K562 (cell line): ENCODE measurements around the gene HSPA4. TPM values are rescaled to one million over a fixed set of nuclear protein-coding genes. Genes with fewer than 3 reads are reported as not detected.

Experiments used
- AFF1 ChIP-seq, 2 experiments: fragments of 450-650 bp; IDR thresholded peaks; 2 replicates each; pipeline ENCODE4 v1.6.1; 2018; ENCODE audit warnings: mild to moderate bottlenecking in 2 of 2, low read depth in 1 of 2; ENCODE audit not compliant: partially characterized antibody in 2 of 2
- CCAR2 ChIP-seq: fragments of 200-400 bp; formaldehyde crosslinking; IDR thresholded peaks from 2 replicates; pipeline ENCODE4 v1.6.1; 2017; ENCODE audit warnings: mild to moderate bottlenecking, low read depth, low read length
- CXXC5 ChIP-seq: fragments of 250-450 bp; sonication (Bioruptor Pico); IDR thresholded peaks from 2 replicates; pipeline ENCODE4 v1.8.0; 2022; ENCODE audit warnings: inconsistent platforms, mild to moderate bottlenecking, moderate library complexity
- DEAF1 ChIP-seq: fragments of 450-650 bp; formaldehyde crosslinking; IDR thresholded peaks from 2 replicates; pipeline ENCODE4 v1.4.0; 2020; ENCODE audit warnings: mild to moderate bottlenecking, moderate library complexity
- HNRNPUL1 ChIP-seq: fragments of 200-400 bp; formaldehyde crosslinking; IDR thresholded peaks from 2 replicates; pipeline ENCODE4 v1.6.1; 2017; ENCODE audit warnings: low read length
- KLF10 ChIP-seq: fragments of 250-450 bp; sonication (Bioruptor Pico); IDR thresholded peaks from 2 replicates; pipeline ENCODE4 v1.6.1; 2021; ENCODE audit warnings: matching md5 sums
- KLF16 ChIP-seq: IDR thresholded peaks from 2 replicates; pipeline ENCODE4 v1.6.1; 2016; ENCODE audit warnings: antibody characterized with exemption
- MAFK ChIP-seq: IDR thresholded peaks from 2 replicates; pipeline ENCODE4 v1.6.1; 2011; ENCODE audit warnings: low read length, improper control_type of control experiment
- MBD2 ChIP-seq: sonication (generic); IDR thresholded peaks from 2 replicates; pipeline ENCODE4 v1.6.1; 2016; ENCODE audit warnings: low read depth, borderline replicate concordance
- NBN ChIP-seq: fragments of 450-650 bp; IDR thresholded peaks from 2 replicates; pipeline ENCODE4 v1.6.1; 2016; ENCODE audit warnings: low read depth, mild to moderate bottlenecking
- OTX1 ChIP-seq: fragments of 450-650 bp; formaldehyde crosslinking; IDR thresholded peaks from 2 replicates; pipeline ENCODE4 v1.4.0; 2022; ENCODE audit warnings: mild to moderate bottlenecking
- PPARD ChIP-seq: fragments of 250-450 bp; sonication (Bioruptor Pico); IDR thresholded peaks from 2 replicates; pipeline ENCODE4 v1.8.0; 2022; ENCODE audit warnings: inconsistent platforms, mild to moderate bottlenecking, moderate library complexity
- SMARCA4 ChIP-seq: fragments of 450-650 bp; IDR thresholded peaks from 2 replicates; pipeline ENCODE4 v1.6.1; 2016
- ZBED1 ChIP-seq: IDR thresholded peaks from 2 replicates; pipeline ENCODE4 v1.6.1; 2014
- ZNF124 ChIP-seq: sonication (generic); formaldehyde crosslinking; IDR thresholded peaks from 2 replicates; pipeline ENCODE4 v1.8.1; 2022; ENCODE audit warnings: missing genetic modification reagents
- ZNF592 ChIP-seq: fragments of 450-650 bp; IDR thresholded peaks from 2 replicates; pipeline ENCODE4 v1.6.1; 2017; ENCODE audit warnings: antibody characterized with exemption, mild to moderate bottlenecking
- ZNF707 ChIP-seq: fragments of 250-450 bp; sonication (Bioruptor Pico); conservative IDR thresholded peaks from 2 replicates; pipeline ENCODE4 v1.8.0; 2022; ENCODE audit warnings: inconsistent platforms, mild to moderate bottlenecking, moderate library complexity
- ZNF740 ChIP-seq, 3 experiments: fragments of 200-800 bp in 1 of 3; sonication (Bioruptor generic) in 1 of 3; sonication (generic) in 1 of 3; formaldehyde crosslinking in 1 of 3; IDR thresholded peaks; 2 replicates each; pipeline versions ENCODE4 v1.6.1 to v1.8.0; 2016 to 2022; ENCODE audit warnings: mild to moderate bottlenecking in 2 of 3, missing compliant biosample characterization in 2 of 3, missing genetic modification characterization in 2 of 3, missing genetic modification reagents in 1 of 3
- polyA plus RNA-seq, 8 experiments: library from polyadenylated mRNA; depleted of rRNA in 4 of 8; stranded (reverse) in 5 of 8; unstranded in 3 of 8; fragments of >200 nt; fragmentation: Nextera tagmentation in 2 of 8; fragmentation: Illumina TruSeq in 1 of 8; extraction: Ambion mirVana in 2 of 8; extraction: Trizol in 1 of 8; gene quantifications; 2 replicates each; pipeline versions ENCODE4 v1.2.1 to v1.2.3, GENCODE V29; 2011 to 2014; ENCODE audit warnings: inconsistent platforms in 1 of 8, missing spikeins in 1 of 8
- total RNA-seq, 7 experiments: library from RNA; depleted of rRNA in 6 of 7; stranded (reverse); fragments of >200 nt in 6 of 7; fragmentation: Illumina TruSeq in 2 of 7; extraction: Trizol in 2 of 7; gene quantifications; 2 replicates each; pipeline versions ENCODE4 v1.2.1 to v1.2.3, GENCODE V29; 2011 to 2021; ENCODE audit warnings: low replicate concordance in 1 of 7

The HSPA4 gene
- total and polyA plus RNA-seq, 9 of the 15 experiments (the other 6 are each of a cell fraction or from before 2014, with no cell fraction given): 90.3 to 286 (median 148) TPM

- TF ChIP-seq DEAF1 (CRISPR knock-in tag) (no peak), NBN (no peak), MBD2 (peak; percentile 40; the same call in 1 of the 2 replicates), ZNF592 (0 out of 2 replicates have a peak, but pooled peaks have one; percentile 6), PPARD (CRISPR knock-in tag) (no peak), ZNF707 (CRISPR knock-in tag) (peak; percentile 83), AFF1 (IDR thresholded peaks at IDR 0.05; ENCODE audit: low read depth in 1 of 2, partially characterized antibody in 2 of 2) (peak; percentile 21 to 53), CXXC5 (CRISPR knock-in tag) (peak; percentile 82), KLF16 (no peak), ZNF124 (CRISPR knock-in tag) (no peak), ZNF740 (CRISPR knock-in tag; IDR thresholded peaks at IDR 0.05) (no peak; the same call in none of the 2 replicates), ZNF740 (tag; IDR thresholded peaks at IDR 0.05) (no peak), OTX1 (CRISPR knock-in tag) (no peak), SMARCA4 (peak; percentile 33), CCAR2 (no peak), HNRNPUL1 (no peak), ZBED1 (0 out of 2 replicates have a peak, but pooled peaks have one; percentile 38), MAFK (no peak), KLF10 (no peak)
Measured at GRCh38 chr5:133051542-133052316, at the start of gene HSPA4 (continued).
